BJ (cell line): ENCODE data around the gene HTR3B. TPM values are rescaled to one million over a fixed set of nuclear protein-coding genes. Genes with fewer than 3 reads are reported as not detected.

ENCODE experiments used
- CTCF ChIA-PET: fragments of 350-600 bp; formaldehyde crosslinking; extraction: SDS; loops from one replicate; lab custom pipeline; 2021; ENCODE audit warnings: antibody characterized with exemption, inconsistent platforms; lab: Yijun Ruan, JAX
- POLR2A ChIA-PET: fragments of 300-600 bp; sonication (Branson Sonifier 250); formaldehyde crosslinking; extraction: SDS; loops from one replicate; lab custom pipeline; 2021; ENCODE audit warnings: antibody characterized with exemption; lab: Charles Lee
- DNase-seq: peaks from one replicate; pipeline ENCODE4 v3.0.0-alpha.2; 2011; ENCODE audit warnings: low read depth
- H3K27me3 ChIP-seq: 2 replicates; pipeline ENCODE4 v1.6.0; 2011; ENCODE audit warnings: low read length; ENCODE audit not compliant: control insufficient read depth, insufficient read depth
- H3K36me3 ChIP-seq: 2 replicates; pipeline ENCODE4 v1.5.1; 2011; ENCODE audit warnings: low read length; ENCODE audit not compliant: control insufficient read depth, insufficient read depth
- H3K4me3 ChIP-seq: 2 replicates; pipeline ENCODE4 v1.5.1; 2011; ENCODE audit warnings: low read depth, mild to moderate bottlenecking, control low read depth, low read length
- CTCF ChIP-seq: IDR thresholded peaks from 2 replicates; pipeline ENCODE4 v1.5.1; 2011; ENCODE audit warnings: low read depth, mild to moderate bottlenecking, control low read depth, inconsistent platforms, low read length, moderate library complexity; ENCODE audit not compliant: insufficient read depth
- polyA plus RNA-seq: library from polyadenylated mRNA; depleted of rRNA; stranded (reverse); fragments of >200 nt; gene quantifications from 2 replicates; pipeline ENCODE4 v1.2.3, GENCODE V29; 2011

The HTR3B gene
- polyA plus RNA-seq, 1 experiment = not detected

DNA sequence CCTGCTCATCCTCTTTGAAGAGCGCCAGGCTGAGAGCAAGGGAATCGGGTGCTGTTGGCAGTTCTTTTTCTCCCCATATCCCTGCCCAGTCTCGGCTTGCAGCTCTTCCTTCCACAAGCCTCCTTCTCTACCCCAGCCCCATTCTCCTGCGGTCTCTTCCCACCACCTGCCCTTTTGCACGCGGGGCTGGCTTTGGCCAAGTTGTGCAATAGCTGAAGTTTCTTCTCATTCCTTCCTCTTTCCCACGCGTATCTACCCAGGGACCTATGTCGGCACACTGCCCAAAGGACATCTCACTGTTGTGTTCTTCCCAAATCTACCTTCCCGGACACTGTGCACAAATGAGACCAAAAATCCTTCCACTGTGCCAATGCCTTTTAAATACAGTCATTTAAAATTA, 48.0 kb downstream of the HTR3B start:
- POLR2A ChIA-PET = no interaction called here
- CTCF ChIA-PET = interaction anchor here (1.0 to 1.6 kb wide), 2 partner anchors 56 to 308 kb away, joined by 3 to 4 read pairs; no protein-coding TSS in a partner anchor
- TF ChIP-seq CTCF = no peak
- H3K36me3 ChIP-seq = no peaks in the 10 kb centered on the region
- no peak for DNase-seq
- no peak overlapping the region for H3K4me3 ChIP-seq
- no peaks in the 10 kb centered on the region; the same call in 1 of the 2 replicates for H3K27me3 ChIP-seq

DNA sequence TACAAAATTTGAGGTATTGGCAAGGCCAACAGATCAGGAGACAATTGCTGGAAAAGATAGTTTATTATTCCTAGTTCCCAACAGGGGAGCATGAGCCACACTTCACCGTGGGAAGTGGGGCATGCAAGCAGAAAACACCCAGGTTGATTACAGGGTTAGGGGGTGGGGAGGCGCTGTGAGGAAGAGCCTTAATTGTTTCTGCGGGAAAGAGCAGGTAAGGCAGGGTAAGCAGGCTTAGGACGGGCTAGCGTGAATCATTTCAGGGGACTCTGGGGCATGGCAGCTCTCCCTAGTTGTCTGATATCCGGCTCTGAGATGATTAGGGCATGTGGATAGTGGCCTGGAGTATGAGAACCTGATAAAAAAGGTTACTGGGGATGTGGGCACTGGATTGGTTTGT, 49.6 kb downstream of the HTR3B start:
- H3K27me3 ChIP-seq = no peaks in the 10 kb centered on the region; the same call in 1 of the 2 replicates
- ChIA-PET POLR2A (no interaction called here), CTCF (no interaction called here)
- no peaks in the 10 kb centered on the region for H3K36me3 ChIP-seq
- no peak for DNase-seq
- H3K4me3 ChIP-seq = no peak overlapping the region
- no peak for TF ChIP-seq CTCF

GRCh38 chr11:113956986-113957385, 52.4 kb downstream of the HTR3B start:
- Histone ChIP-seq H3K27me3 (no peaks in the 10 kb centered on the region; the same call in 1 of the 2 replicates), H3K36me3 (no peaks in the 10 kb centered on the region), H3K4me3 (no peak overlapping the region)
- POLR2A ChIA-PET = no interaction called here
- no peak for TF ChIP-seq CTCF
- CTCF ChIA-PET = no interaction called here
- no peak for DNase-seq

DNA sequence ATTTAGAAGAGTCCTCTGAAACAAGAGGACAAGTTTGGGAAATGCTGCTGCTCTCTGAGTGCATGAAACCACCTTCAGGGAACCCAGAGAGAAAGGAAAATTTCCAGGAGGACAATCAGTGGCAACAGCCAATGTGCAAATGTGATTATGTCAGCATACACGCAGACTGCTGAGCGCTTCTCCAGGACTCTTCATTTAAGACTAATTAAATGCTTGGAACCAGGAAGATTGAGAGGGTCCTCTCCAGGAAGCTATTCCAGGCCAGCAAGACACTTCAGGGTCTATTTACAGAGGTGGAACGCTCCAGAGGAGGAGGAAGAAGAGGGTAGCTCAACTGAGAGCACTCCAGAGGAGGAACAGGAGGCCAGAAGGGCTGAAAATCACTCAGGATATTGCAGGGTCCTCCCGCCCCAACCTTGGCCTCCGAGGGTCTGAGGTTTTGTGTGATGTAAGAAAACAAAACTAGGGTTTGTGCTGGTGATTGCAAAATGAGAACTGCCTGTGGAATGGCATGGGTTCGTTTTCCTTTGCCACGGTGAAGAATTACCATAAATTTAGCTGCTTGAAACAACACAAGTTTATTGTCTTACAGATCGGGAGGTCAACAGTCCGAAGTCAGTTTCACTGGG, 56.2 kb downstream of the HTR3B start:
- no peak for DNase-seq
- H3K36me3 ChIP-seq = no peaks in the 10 kb centered on the region
- H3K4me3 ChIP-seq = no peak overlapping the region
- ChIA-PET POLR2A (no interaction called here), CTCF (no interaction called here)
- no peaks in the 10 kb centered on the region; the same call in 1 of the 2 replicates for H3K27me3 ChIP-seq
- TF ChIP-seq CTCF = no peak

DNA sequence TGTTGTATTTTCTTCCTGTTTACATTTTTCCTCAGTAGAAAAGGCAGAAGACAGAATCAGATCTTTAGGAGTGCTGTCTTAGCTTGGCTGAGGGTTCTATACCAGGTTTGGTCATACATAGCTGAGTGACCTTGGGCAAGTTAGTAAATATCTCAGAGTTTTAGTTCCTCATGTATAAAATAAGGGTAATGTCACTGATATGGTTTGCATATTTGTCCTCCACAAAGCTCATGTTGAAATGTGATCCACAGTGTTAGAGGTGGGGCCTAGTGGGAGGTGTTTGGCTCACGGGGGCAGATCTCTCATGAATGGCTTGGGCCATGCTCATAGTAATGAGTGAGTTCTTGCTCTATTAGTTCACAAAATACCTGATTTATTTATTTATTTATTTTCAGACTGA, 62.8 kb downstream of the HTR3B start:
- Histone ChIP-seq H3K36me3 (no peaks in the 10 kb centered on the region), H3K4me3 (no peak overlapping the region), H3K27me3 (0 out of 2 replicates have a peak, but pooled peaks cover 2% of the 10 kb centered on the region)
- DNase-seq = no peak
- no peak for TF ChIP-seq CTCF
- CTCF ChIA-PET = no interaction called here
- POLR2A ChIA-PET = no interaction called here
